Mucosa of descending colon (tissue), 3 donors: ENCODE data around the gene UTS2. TPM values are rescaled to one million over a fixed set of nuclear protein-coding genes. Genes with fewer than 3 reads are reported as not detected.

Source experiments
- ATAC-seq: fragments of 200-7000 bp; cut with Tn5 transposase; one replicate; pipeline ENCODE4 v1.9.1; 2020; ENCODE audit warnings: mild to moderate bottlenecking, moderate library complexity
- DNase-seq, 3 donors: peaks; one replicate each; pipeline ENCODE4 v3.0.0-alpha.2; 2020
- H3K36me3 ChIP-seq: fragments of 200-600 bp; one replicate; pipeline ENCODE4 v1.8.0; 2021; ENCODE audit warnings: low read depth, mild to moderate bottlenecking
- H3K4me1 ChIP-seq: fragments of 200-600 bp; one replicate; pipeline ENCODE4 v1.8.0; 2021; ENCODE audit warnings: low read depth, mild to moderate bottlenecking
- H3K4me3 ChIP-seq: fragments of 200-600 bp; one replicate; pipeline ENCODE4 v1.8.0; 2021; ENCODE audit warnings: mild to moderate bottlenecking
- H3K9me3 ChIP-seq: fragments of 200-600 bp; one replicate; pipeline ENCODE4 v1.8.0; 2021; ENCODE audit warnings: mild to moderate bottlenecking
- intact Hi-C, 2 donors: fragments of 100-400 bp; cut with DNase I in 1 of 2; cut with micrococcal nuclease in 1 of 2; formaldehyde crosslinking; loops; one replicate each; pipeline versions ENCODE4 v1.11.0 to v1.11.1; 2022; cut with DNase I, micrococcal nuclease
- total RNA-seq, 3 donors: library from RNA; stranded (reverse); fragmentation: NEBNext Ultra II Directional in 2 of 3; extraction: Animal tissue kit (Norgen Biotek cat#: 25700) in 2 of 3; gene quantifications; one replicate each; pipeline versions ENCODE4 v1.2.1 to v1.2.4, GENCODE V29; 2021 to 2023
- TF ChIP-seq, protein P1 (sequence below): fragments of 200-600 bp; IDR thresholded peaks from one replicate; pipeline ENCODE4 v1.8.0; 2022; ENCODE audit warnings: antibody characterized with exemption, mild to moderate bottlenecking
- donor health status: DM: no; HTN: no; CAD: no; lungs with moderate emphysema.
- donor health status: DM: no; HTN: no; CAD: no.
- donor health status: DM: no; HTN: yes; CAD: no.

The UTS2 gene
- total RNA-seq, 3 donors from 2014 or later = 0.17 TPM; not detected in 2

- ATAC-seq = no peak
- intact Hi-C loops = no loop called here
- Histone ChIP-seq H3K36me3 (no peaks in the 10 kb centered on the region), H3K4me3 (no peak overlapping the region), H3K9me3 (no peaks in the 10 kb centered on the region), H3K4me1 (no peaks in the 10 kb centered on the region)
- DNase-seq = no peak
- TF ChIP-seq, protein P1, sequence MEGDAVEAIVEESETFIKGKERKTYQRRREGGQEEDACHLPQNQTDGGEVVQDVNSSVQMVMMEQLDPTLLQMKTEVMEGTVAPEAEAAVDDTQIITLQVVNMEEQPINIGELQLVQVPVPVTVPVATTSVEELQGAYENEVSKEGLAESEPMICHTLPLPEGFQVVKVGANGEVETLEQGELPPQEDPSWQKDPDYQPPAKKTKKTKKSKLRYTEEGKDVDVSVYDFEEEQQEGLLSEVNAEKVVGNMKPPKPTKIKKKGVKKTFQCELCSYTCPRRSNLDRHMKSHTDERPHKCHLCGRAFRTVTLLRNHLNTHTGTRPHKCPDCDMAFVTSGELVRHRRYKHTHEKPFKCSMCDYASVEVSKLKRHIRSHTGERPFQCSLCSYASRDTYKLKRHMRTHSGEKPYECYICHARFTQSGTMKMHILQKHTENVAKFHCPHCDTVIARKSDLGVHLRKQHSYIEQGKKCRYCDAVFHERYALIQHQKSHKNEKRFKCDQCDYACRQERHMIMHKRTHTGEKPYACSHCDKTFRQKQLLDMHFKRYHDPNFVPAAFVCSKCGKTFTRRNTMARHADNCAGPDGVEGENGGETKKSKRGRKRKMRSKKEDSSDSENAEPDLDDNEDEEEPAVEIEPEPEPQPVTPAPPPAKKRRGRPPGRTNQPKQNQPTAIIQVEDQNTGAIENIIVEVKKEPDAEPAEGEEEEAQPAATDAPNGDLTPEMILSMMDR = no peak
These were observed 8.6 kb upstream of the UTS2 start for GRCh38 chr1:7861452-7861851.

GRCh38 chr1:7860130-7860529 is 7.3 kb upstream of the UTS2 start:
- DNase-seq = no peak
- intact Hi-C loops = no loop called here
- Histone ChIP-seq H3K9me3 (no peaks in the 10 kb centered on the region), H3K4me3 (no peak overlapping the region), H3K36me3 (no peaks in the 10 kb centered on the region), H3K4me1 (no peaks in the 10 kb centered on the region)
- TF ChIP-seq, protein P1 = no peak
- ATAC-seq = no peak

- intact Hi-C loops = no loop called here
- no peak for DNase-seq
- TF ChIP-seq, protein P1 = no peak
- Histone ChIP-seq H3K36me3 (no peaks in the 10 kb centered on the region), H3K9me3 (no peaks in the 10 kb centered on the region), H3K4me1 (no peaks in the 10 kb centered on the region), H3K4me3 (no peak overlapping the region)
- ATAC-seq = no peak
These were observed 6.5 kb upstream of the UTS2 start for GRCh38 chr1:7859406-7859805.

DNA sequence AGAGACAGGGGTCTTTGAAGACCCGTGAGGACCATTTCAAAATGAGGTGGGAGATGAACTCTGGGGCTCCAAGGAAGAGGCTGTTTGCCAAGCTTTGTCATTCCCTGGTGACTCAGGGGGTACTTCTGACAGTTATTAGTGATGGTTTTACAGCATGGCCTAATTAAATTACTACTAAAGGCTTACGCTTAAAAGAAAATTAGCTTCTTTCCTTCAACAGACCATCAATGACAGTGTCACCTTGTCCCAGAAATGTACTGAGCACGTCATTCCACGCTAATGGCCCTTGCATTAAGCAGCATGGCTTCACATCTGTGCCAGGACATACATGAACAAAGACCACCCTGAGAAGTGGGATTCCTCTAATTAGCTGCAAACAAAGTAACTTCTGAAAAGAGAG is 5.1 kb upstream of the UTS2 start:
- TF ChIP-seq, protein P1 = no peak
- H3K4me1 ChIP-seq = no peaks in the 10 kb centered on the region
- H3K9me3 ChIP-seq = no peaks in the 10 kb centered on the region
- H3K36me3 ChIP-seq = no peaks in the 10 kb centered on the region
- ATAC-seq (no peak), DNase-seq (no peak)
- intact Hi-C loops = no loop called here
- no peak overlapping the region for H3K4me3 ChIP-seq

DNA sequence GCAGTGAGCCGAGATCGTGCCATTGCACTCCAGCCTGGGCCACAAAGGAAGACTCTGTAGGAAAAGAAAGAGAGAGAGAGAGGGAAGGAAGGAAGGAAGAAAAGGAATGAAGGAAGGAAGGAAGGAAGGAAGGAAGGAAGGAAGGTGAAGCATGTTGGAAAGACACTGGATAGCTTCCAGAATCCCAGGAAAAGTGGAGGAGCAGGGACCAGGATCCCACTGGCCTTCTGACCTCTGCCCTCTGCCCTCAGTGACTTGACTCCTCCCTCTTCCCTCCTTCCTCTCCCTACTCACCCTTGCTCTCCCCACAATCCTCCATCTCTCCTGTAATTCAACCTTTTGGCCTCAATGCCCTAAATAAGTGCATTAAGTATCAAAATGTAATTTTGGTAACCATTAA is 4.1 kb upstream of the UTS2 start:
- intact Hi-C loops = no loop called here

More for the DNA sequence above, 4.1 kb upstream of the UTS2 start:
- H3K36me3 ChIP-seq = no peaks in the 10 kb centered on the region
- TF ChIP-seq, protein P1 = no peak
- no peak overlapping the region for H3K4me3 ChIP-seq
- no peak for DNase-seq
- no peak for ATAC-seq
- no peaks in the 10 kb centered on the region for H3K9me3 ChIP-seq
- no peaks in the 10 kb centered on the region for H3K4me1 ChIP-seq
